Activated CD4-positive, alpha-beta T cell treated with anti-CD3 and anti-CD28 coated beads for 4 hours (primary cell): ENCODE measurements around the gene PDE8B.

Source experiments
- DNase-seq, 2 donors: peaks; one replicate each; pipeline ENCODE4 v3.0.0-alpha.2; 2020

The PDE8B gene

GRCh38 chr5:77231471-77232138 is 21.1 kb downstream of the PDE8B start:
- DNase-seq = no peak

- DNase-seq = no peak
Observed at GRCh38 chr5:77232574-77233358, 22.3 kb downstream of the PDE8B start.

- no peak for DNase-seq
Observed at GRCh38 chr5:77235846-77236721, 25.6 kb downstream of the PDE8B start.

GRCh38 chr5:77239126-77239741 is 28.8 kb downstream of the PDE8B start:
- DNase-seq = no peak

- DNase-seq = no peak
Observed at GRCh38 chr5:77241444-77241843, 31.0 kb downstream of the PDE8B start.

- DNase-seq = no peak
Observed at GRCh38 chr5:77249475-77249874, 39.0 kb downstream of the PDE8B start.

- DNase-seq = no peak
Observed at GRCh38 chr5:77250021-77250420, 39.5 kb downstream of the PDE8B start.

GRCh38 chr5:77251921-77252320 is 41.4 kb downstream of the PDE8B start:
- DNase-seq = no peak

- no peak for DNase-seq
Observed at GRCh38 chr5:77255617-77256016, 45.1 kb downstream of the PDE8B start.

- DNase-seq = no peak
Observed at GRCh38 chr5:77256406-77256805, 45.9 kb downstream of the PDE8B start.

- DNase-seq = no peak
Observed at GRCh38 chr5:77258652-77259051, 48.2 kb downstream of the PDE8B start.

GRCh38 chr5:77259476-77259875 is 49.0 kb downstream of the PDE8B start:
- DNase-seq = no peak

GRCh38 chr5:77262697-77263096 is 52.2 kb downstream of the PDE8B start:
- DNase-seq = no peak

- no peak for DNase-seq
Observed at GRCh38 chr5:77266291-77266690, 55.8 kb downstream of the PDE8B start.

GRCh38 chr5:77267496-77267895 is 57.0 kb downstream of the PDE8B start:
- DNase-seq = no peak

- DNase-seq = no peak
Observed at GRCh38 chr5:77272206-77272605, 61.7 kb downstream of the PDE8B start.

- no peak for DNase-seq
Observed at GRCh38 chr5:77277759-77278158, 67.3 kb downstream of the PDE8B start.

- DNase-seq = no peak
Observed at GRCh38 chr5:77280036-77280435, 69.6 kb downstream of the PDE8B start.

- no peak for DNase-seq
Observed at GRCh38 chr5:77281969-77282336, 71.5 kb downstream of the PDE8B start.

- no peak for DNase-seq
Observed at GRCh38 chr5:77282337-77283027, 72.0 kb downstream of the PDE8B start.

- DNase-seq = no peak
Observed at GRCh38 chr5:77285251-77285841, 74.9 kb downstream of the PDE8B start.
